ENCODE data around the gene PTTG1IP. TPM values are rescaled to one million over a fixed set of nuclear protein-coding genes. Genes with fewer than 3 reads are reported as not detected.

PTTG1IP gene
- polyA plus RNA-seq, 6 donors from 2014 or later = 28.1 to 43.5 (median 36.1) TPM

GRCh38 chr21:44817506-44817880 is 56.0 kb downstream of the PTTG1IP start:
- Mint-ChIP-seq H3K4me3 (peak overlapping the region; percentile 33 to 83 (median 66)), H3K36me3 (peaks cover 0 to 8% of the 10 kb centered on the region in 2 donors)

DNA sequence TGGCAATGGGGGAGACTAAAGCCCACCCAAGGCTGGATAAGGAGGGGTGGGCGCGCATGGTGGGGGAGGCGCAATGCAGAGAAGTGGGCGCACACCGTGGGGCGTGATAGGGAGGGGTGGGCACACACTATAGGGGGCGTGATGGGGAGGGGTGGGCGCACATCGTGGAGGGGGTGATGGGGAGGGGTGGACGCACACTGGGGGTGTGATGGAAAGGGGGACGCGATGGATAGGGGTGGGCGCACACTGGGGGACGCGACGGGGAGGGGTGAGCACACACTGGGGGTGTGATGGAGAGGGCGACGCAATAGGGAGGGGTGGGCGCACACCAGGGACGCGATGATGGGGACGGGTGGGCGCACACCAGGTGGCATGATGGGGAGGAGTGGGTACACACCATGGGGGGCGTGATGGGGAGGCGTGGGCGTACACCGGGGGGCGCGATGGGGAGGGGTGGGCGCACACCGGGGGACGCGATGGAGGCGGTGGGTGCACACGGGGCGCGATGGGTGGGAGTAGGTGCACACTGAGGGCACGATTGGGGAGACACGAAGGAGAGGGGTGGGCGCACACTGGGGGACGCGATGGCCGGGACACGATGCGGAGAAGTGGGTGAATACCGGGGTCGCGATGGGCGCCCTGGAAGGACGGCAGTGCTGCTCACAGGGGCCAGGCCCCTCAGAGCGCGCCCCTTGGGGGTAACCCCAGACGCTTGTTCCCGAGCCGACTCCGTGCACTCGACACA is 56.6 kb downstream of the PTTG1IP start:
- no peak for DNase-seq
- ATAC-seq (ENCODE audit: low read depth in 2 of 2) = no peak
- H3K4me3 Mint-ChIP-seq = peak overlapping the region; percentile 64 to 92 (median 80)

More at GRCh38 chr21:44817506-44817880, 56.0 kb downstream of the PTTG1IP start:
- H3K27me3 Mint-ChIP-seq = no peaks in the 10 kb centered on the region
- ATAC-seq (ENCODE audit: low read depth in 2 of 2) (peak; percentile 73 to 76), DNase-seq (peak; percentile 85)
- peak overlapping the region in 1 of 6 donors; percentile 45 for H3K27ac Mint-ChIP-seq
- peaks cover 14 to 43% (median 22%) of the 10 kb centered on the region in 3 donors for H3K4me1 Mint-ChIP-seq
- H3K9me3 Mint-ChIP-seq = peaks cover 3 to 9% (median 7%) of the 10 kb centered on the region in 7 donors

GRCh38 chr21:44815852-44816628 is 57.5 kb downstream of the PTTG1IP start:
- DNase-seq (no peak), ATAC-seq (ENCODE audit: low read depth in 2 of 2) (no peak)
- Mint-ChIP-seq H3K27ac (peak overlapping the region in 5 of 6 donors; percentile 45 to 89 (median 77)), H3K27me3 (no peaks in the 10 kb centered on the region), H3K4me1 (peaks cover 15 to 52% (median 22%) of the 10 kb centered on the region in 3 donors), H3K9me3 (peaks cover 0 to 2% (median 0%) of the 10 kb centered on the region in 7 donors), H3K36me3 (peaks cover 0 to 11% of the 10 kb centered on the region in 2 donors), H3K4me3 (peak overlapping the region; percentile 64 to 92 (median 80))

More for the DNA sequence above, 56.6 kb downstream of the PTTG1IP start:
- H3K36me3 Mint-ChIP-seq = peaks cover 0 to 11% of the 10 kb centered on the region in 2 donors
- H3K4me1 Mint-ChIP-seq = peaks cover 14 to 46% (median 22%) of the 10 kb centered on the region in 3 donors
- peak overlapping the region in 4 of 6 donors; percentile 13 to 77 (median 51) for H3K27ac Mint-ChIP-seq
- H3K27me3 Mint-ChIP-seq = no peaks in the 10 kb centered on the region
- peaks cover 1 to 3% (median 3%) of the 10 kb centered on the region in 7 donors for H3K9me3 Mint-ChIP-seq

- DNase-seq = no peak
- Mint-ChIP-seq H3K4me1 (peaks cover 19 to 56% (median 24%) of the 10 kb centered on the region in 3 donors), H3K4me3 (peak overlapping the region in 2 of 8 donors; percentile 15 to 80), H3K27ac (no peak overlapping the region), H3K36me3 (peaks cover 0 to 11% of the 10 kb centered on the region in 2 donors), H3K27me3 (no peaks in the 10 kb centered on the region), H3K9me3 (no peaks in the 10 kb centered on the region)
- no peak for ATAC-seq (ENCODE audit: low read depth in 2 of 2)
These were observed 58.3 kb downstream of the PTTG1IP start for GRCh38 chr21:44815225-44815624.

DNA sequence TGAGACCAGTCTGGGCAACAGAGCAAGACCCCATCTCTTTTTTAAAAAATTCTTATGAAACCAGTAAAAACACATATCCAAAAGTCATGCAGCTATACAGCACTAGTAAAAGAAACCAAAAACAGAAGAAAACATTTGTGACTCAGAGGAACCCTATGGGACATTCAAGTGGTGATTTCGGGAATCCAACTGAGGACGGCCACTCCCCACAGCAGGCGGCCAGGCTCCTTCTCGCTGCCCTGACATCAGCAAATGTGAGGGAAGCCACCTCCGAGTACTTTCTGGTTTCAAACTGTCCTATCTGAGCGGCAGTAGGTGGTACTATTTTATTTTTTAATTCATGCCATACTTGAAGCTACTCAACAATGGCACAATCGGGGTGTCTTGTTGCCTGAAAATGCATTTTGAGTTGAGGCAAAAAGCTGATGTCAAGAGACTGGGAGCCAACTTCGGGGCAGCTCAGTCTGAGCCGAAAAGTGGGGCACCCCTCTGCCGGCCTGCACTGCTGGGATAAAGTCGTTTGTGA is 58.9 kb downstream of the PTTG1IP start:
- H3K27ac Mint-ChIP-seq = peak overlapping the region in 2 of 6 donors; percentile 37 to 40
- peaks cover 0 to 18% of the 10 kb centered on the region in 2 donors for H3K36me3 Mint-ChIP-seq
- DNase-seq (no peak), ATAC-seq (ENCODE audit: low read depth in 2 of 2) (no peak)
- peaks cover 22 to 56% (median 24%) of the 10 kb centered on the region in 3 donors for H3K4me1 Mint-ChIP-seq
- no peaks in the 10 kb centered on the region for H3K27me3 Mint-ChIP-seq
- peak overlapping the region in 2 of 8 donors; percentile 29 to 54 for H3K4me3 Mint-ChIP-seq
- no peaks in the 10 kb centered on the region for H3K9me3 Mint-ChIP-seq

DNA sequence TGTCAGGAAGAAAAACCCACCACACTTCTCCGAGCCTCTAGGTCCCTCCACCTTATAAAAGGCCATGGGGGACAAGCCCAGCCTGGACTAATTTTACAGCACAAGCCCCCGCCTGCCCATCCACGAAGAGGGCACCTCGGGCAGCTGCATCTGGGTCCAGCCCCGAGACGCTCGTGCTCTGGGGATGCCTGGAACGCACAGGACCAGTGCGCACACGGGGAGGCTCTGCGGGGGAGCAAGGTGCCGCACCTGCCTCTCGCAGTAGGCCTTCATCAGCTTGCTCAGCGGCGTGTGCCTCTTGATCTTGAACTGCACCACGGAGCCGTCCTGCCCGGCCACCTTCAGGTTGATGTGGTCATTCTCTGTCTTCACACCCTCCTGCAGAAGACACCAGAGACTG is 59.8 kb downstream of the PTTG1IP start:
- no peaks in the 10 kb centered on the region for H3K27me3 Mint-ChIP-seq
- H3K4me3 Mint-ChIP-seq = no peak overlapping the region
- no peaks in the 10 kb centered on the region for H3K9me3 Mint-ChIP-seq
- DNase-seq (no peak), ATAC-seq (ENCODE audit: low read depth in 2 of 2) (no peak)
- H3K36me3 Mint-ChIP-seq = peaks cover 0 to 24% of the 10 kb centered on the region in 2 donors
- peaks cover 22 to 56% (median 24%) of the 10 kb centered on the region in 3 donors for H3K4me1 Mint-ChIP-seq
- H3K27ac Mint-ChIP-seq = no peak overlapping the region

DNA sequence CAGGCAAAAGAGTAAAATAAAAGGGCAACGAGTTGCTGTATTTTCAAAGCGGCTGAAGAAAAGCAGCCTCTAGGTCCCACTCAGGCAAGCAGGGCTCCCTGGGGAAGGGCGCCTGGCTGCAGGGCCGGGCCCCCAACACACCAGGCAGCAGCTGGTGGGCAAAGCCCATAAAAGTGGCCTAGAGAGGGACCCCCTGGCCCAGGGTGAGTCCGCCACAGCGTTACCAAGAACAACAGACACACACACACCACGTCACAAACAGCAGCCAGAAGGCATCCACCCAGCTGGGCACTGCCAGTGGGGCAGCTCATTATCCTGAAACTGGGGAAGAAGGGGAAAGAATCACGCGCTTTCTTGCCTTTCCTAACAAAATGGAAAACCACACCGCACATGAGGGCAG is 60.3 kb downstream of the PTTG1IP start:
- no peak for ATAC-seq (ENCODE audit: low read depth in 2 of 2)
- peak overlapping the region in 2 of 8 donors; percentile 30 to 66 for H3K4me3 Mint-ChIP-seq
- DNase-seq = no peak
- H3K36me3 Mint-ChIP-seq = peaks cover 0 to 24% of the 10 kb centered on the region in 2 donors
- peaks cover 22 to 56% (median 24%) of the 10 kb centered on the region in 3 donors for H3K4me1 Mint-ChIP-seq
- H3K9me3 Mint-ChIP-seq = no peaks in the 10 kb centered on the region
- no peaks in the 10 kb centered on the region for H3K27me3 Mint-ChIP-seq
- H3K27ac Mint-ChIP-seq = no peak overlapping the region

DNA sequence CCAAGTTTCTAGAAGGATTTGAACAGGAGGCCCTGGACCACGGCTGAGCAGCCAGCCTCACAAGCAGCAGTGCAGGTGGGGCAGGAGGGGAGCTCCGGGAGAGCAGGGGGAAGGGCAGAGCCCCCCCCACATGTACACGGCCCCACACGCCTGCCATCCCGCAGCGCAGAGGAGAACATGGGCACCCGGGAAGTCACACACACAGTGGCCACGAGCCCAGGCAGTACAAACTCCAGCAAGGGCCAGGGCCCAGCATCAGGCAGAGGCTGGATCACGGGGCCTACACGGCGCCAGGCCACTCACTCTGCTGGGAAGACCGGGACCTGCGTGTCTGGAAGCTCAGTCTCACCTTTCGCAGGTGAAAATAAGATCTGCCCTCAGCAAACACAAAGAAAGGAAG is 60.9 kb downstream of the PTTG1IP start:
- H3K4me3 Mint-ChIP-seq = peak overlapping the region in 1 of 8 donors; percentile 66

GRCh38 chr21:44810779-44811178 is 62.7 kb downstream of the PTTG1IP start:
- ATAC-seq (ENCODE audit: low read depth in 2 of 2) (no peak), DNase-seq (no peak)
- H3K4me1 Mint-ChIP-seq = peaks cover 11 to 41% (median 13%) of the 10 kb centered on the region in 3 donors
- peaks cover 0 to 26% of the 10 kb centered on the region in 2 donors for H3K36me3 Mint-ChIP-seq
- no peaks in the 10 kb centered on the region for H3K27me3 Mint-ChIP-seq
- peak overlapping the region in 2 of 8 donors; percentile 16 to 49 for H3K4me3 Mint-ChIP-seq
- no peak overlapping the region for H3K27ac Mint-ChIP-seq
- H3K9me3 Mint-ChIP-seq = no peaks in the 10 kb centered on the region

More for the DNA sequence above, 60.9 kb downstream of the PTTG1IP start:
- DNase-seq (no peak), ATAC-seq (ENCODE audit: low read depth in 2 of 2) (no peak)
- Mint-ChIP-seq H3K9me3 (no peaks in the 10 kb centered on the region), H3K36me3 (peaks cover 0 to 24% of the 10 kb centered on the region in 2 donors), H3K27ac (peak overlapping the region in 1 of 6 donors; percentile 15), H3K27me3 (no peaks in the 10 kb centered on the region), H3K4me1 (peaks cover 22 to 56% (median 24%) of the 10 kb centered on the region in 3 donors)

- Mint-ChIP-seq H3K9me3 (no peaks in the 10 kb centered on the region), H3K4me3 (peak overlapping the region in 1 of 8 donors; percentile 45), H3K27me3 (no peaks in the 10 kb centered on the region), H3K27ac (peak overlapping the region in 1 of 6 donors; percentile 61), H3K4me1 (peaks cover 11 to 19% (median 17%) of the 10 kb centered on the region in 3 donors), H3K36me3 (peaks cover 0 to 25% of the 10 kb centered on the region in 2 donors)
- ATAC-seq (ENCODE audit: low read depth in 2 of 2) = no peak
- no peak for DNase-seq
These were observed 67.6 kb downstream of the PTTG1IP start for GRCh38 chr21:44805859-44806258.

GRCh38 chr21:44805226-44805625 is 68.3 kb downstream of the PTTG1IP start:
- H3K27me3 Mint-ChIP-seq = no peaks in the 10 kb centered on the region
- peaks cover 0 to 25% of the 10 kb centered on the region in 2 donors for H3K36me3 Mint-ChIP-seq
- ATAC-seq (ENCODE audit: low read depth in 2 of 2) = no peak
- no peaks in the 10 kb centered on the region for H3K9me3 Mint-ChIP-seq
- no peak overlapping the region for H3K27ac Mint-ChIP-seq
- DNase-seq = no peak
- H3K4me1 Mint-ChIP-seq = peaks cover 17 to 20% (median 18%) of the 10 kb centered on the region in 3 donors
- H3K4me3 Mint-ChIP-seq = peak overlapping the region in 1 of 8 donors; percentile 94

DNA sequence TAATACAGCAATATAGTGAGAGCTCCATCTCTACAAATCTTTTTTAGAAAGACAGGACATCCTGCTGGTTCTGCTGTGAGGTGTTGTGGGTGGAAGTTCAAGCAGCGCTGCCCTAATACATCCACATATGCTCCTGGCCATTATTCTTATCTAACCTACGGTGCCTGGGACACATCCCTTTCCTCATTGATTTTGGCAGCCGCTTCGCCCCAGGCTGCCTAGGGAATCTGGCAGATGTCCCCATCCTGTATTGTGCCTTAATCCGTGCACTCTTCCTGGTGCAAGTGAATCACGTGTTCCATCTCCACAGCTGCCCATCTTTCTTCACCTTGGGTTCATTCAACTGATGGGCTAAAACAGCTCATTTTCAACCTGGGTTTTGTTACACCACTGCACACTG is 68.7 kb downstream of the PTTG1IP start:
- peak overlapping the region in 1 of 6 donors; percentile 26 for H3K27ac Mint-ChIP-seq
- ATAC-seq (ENCODE audit: low read depth in 2 of 2) = no peak
- peak overlapping the region in 2 of 8 donors; percentile 16 to 94 for H3K4me3 Mint-ChIP-seq

DNA sequence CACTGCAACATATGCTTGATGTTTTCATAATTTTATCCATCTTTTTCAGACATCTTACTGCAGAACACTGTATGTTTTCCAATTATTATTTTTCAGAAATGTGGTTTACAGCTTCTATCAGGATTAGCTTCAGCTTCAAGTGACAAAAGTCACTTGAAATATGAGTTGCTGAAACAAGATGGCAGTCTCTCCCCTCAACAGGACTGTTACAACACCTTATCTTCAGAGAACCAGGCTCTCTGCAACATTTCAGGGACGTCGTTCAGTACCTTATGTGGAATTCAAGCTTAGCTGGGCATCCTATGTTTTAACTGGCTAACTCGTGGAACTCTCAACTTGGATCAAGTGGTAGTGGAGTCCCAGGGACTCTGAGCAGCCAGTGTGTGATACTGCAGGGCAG is 69.8 kb downstream of the PTTG1IP start:
- DNase-seq (no peak), ATAC-seq (ENCODE audit: low read depth in 2 of 2) (no peak)
- Mint-ChIP-seq H3K4me1 (peaks cover 26 to 34% (median 28%) of the 10 kb centered on the region in 3 donors), H3K27ac (peak overlapping the region in 1 of 6 donors; percentile 73), H3K4me3 (peak overlapping the region in 3 of 8 donors; percentile 82 to 94 (median 89)), H3K9me3 (no peaks in the 10 kb centered on the region), H3K36me3 (peaks cover 0 to 13% of the 10 kb centered on the region in 2 donors), H3K27me3 (no peaks in the 10 kb centered on the region)

More for the DNA sequence above, 68.7 kb downstream of the PTTG1IP start:
- peaks cover 0 to 21% of the 10 kb centered on the region in 2 donors for H3K36me3 Mint-ChIP-seq
- no peak for DNase-seq
- H3K4me1 Mint-ChIP-seq = peaks cover 20 to 25% (median 22%) of the 10 kb centered on the region in 3 donors
- H3K9me3 Mint-ChIP-seq = no peaks in the 10 kb centered on the region
- H3K27me3 Mint-ChIP-seq = no peaks in the 10 kb centered on the region

All from naive B cell (primary cell).